ENCODE results near the gene GEMIN2. TPM values are rescaled to one million over a fixed set of nuclear protein-coding genes. Genes with fewer than 3 reads are reported as not detected.
"Not testable (repeated sequence)": the region's sequence is repeated elsewhere in the genome, so short reads cannot be mapped to it uniquely, and the experiment has no call there.

GEMIN2 gene
- total and polyA plus RNA-seq, 2 donors (not counting 1 experiment from before 2014, with no cell fraction given): 16.5 to 17.3 TPM

DNA sequence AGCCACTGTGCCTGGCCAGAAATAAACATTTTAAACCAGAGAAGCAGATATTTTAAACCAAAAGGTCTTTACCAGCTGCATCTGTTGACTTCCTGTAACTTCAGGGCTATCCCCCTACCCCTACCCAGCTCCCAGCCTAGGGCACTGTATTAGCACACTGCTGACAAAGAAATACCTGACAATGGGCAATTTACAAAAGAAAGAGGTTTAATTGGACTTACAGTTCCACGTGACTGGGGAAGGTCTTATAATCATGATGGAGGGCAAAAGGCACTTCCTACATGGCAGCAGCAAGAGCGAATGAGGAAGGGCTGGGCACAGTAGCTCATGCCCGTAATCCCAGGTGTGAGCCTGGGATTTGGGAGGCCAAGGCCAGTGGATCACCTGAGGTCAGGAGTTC lies 26.0 kb downstream of the GEMIN2 start:
- Histone ChIP-seq H3K4me3 (replicated peaks in 1 of 4; ENCODE audit: control extremely low read depth in 1 of 4, insufficient read depth in 1 of 4, low read depth in 3 of 4, low read length in 4 of 4) (no peak overlapping the region), H3K4me2 (ENCODE audit: extremely low read depth, insufficient read depth, low read length) (no peak overlapping the region), H2AFZ (ENCODE audit: low read length) (no peak overlapping the region), H3K9ac (ENCODE audit: insufficient read depth, low read length) (no peak overlapping the region), H3K36me3 (ENCODE audit: control insufficient read depth, insufficient read depth, low read length) (no peaks in the 10 kb centered on the region), H3K9me3 (ENCODE audit: control insufficient read depth, insufficient read depth, low read depth, low read length) (no peaks in the 10 kb centered on the region), H3K79me2 (ENCODE audit: control insufficient read depth, insufficient read depth, low read length) (no peaks in the 10 kb centered on the region), H3K27ac (ENCODE audit: insufficient read depth, low read length) (no peak overlapping the region), H4K20me1 (ENCODE audit: control insufficient read depth, extremely low read depth, insufficient read depth, low read length) (no peaks in the 10 kb centered on the region), H3K4me1 (ENCODE audit: control insufficient read depth, extremely low read depth, insufficient read depth, low read length) (no peaks in the 10 kb centered on the region), H3K27me3 (ENCODE audit: control insufficient read depth, insufficient read depth, low read length) (no peaks in the 10 kb centered on the region)
- TF ChIP-seq CTCF (conservative IDR thresholded peaks at IDR 0.05 in 1 of 2, IDR thresholded peaks at IDR 0.05 in 1 of 2; ENCODE audit: low read depth in 1 of 2, low read length in 2 of 2) (no peak), EZH2 (IDR thresholded peaks at IDR 0.05; ENCODE audit: low read length, missing control alignments) (no peak)
- no peak for DNase-seq (ENCODE audit: low read depth in 2 of 2)

DNA sequence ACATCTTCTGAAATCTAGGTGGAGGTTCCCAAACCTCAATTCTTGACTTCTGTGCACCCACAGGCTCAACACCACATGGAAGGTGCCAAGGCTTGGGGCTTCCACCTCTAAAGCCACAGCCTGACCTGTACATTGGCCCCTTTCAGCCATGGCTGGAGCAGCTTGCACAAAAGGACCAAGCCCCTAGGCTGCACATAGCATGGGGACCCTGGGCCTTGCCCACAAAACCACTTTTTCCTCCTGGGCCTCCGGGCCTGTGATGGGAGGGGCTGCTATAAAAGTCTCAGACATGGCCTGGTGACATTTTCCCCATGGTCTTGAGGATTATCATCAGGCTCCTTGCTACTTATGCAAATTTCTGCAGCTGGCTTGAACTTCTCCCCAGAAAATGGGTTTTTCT lies 27.5 kb downstream of the GEMIN2 start:
- H3K4me1 ChIP-seq (ENCODE audit: control insufficient read depth, extremely low read depth, insufficient read depth, low read length); H3K27ac ChIP-seq (ENCODE audit: insufficient read depth, low read length); H3K9ac ChIP-seq (ENCODE audit: insufficient read depth, low read length); H4K20me1 ChIP-seq (ENCODE audit: control insufficient read depth, extremely low read depth, insufficient read depth, low read length); H3K9me3 ChIP-seq (ENCODE audit: control insufficient read depth, insufficient read depth, low read depth, low read length); H3K4me3 ChIP-seq (replicated peaks in 1 of 4; ENCODE audit: control extremely low read depth in 1 of 4, insufficient read depth in 1 of 4, low read depth in 3 of 4, low read length in 4 of 4); H3K36me3 ChIP-seq (ENCODE audit: control insufficient read depth, insufficient read depth, low read length); H3K4me2 ChIP-seq (ENCODE audit: extremely low read depth, insufficient read depth, low read length); H3K27me3 ChIP-seq (ENCODE audit: control insufficient read depth, insufficient read depth, low read length); H2AFZ ChIP-seq (ENCODE audit: low read length); H3K79me2 ChIP-seq (ENCODE audit: control insufficient read depth, insufficient read depth, low read length); DNase-seq (ENCODE audit: low read depth in 2 of 2): not testable (repeated sequence)

DNA sequence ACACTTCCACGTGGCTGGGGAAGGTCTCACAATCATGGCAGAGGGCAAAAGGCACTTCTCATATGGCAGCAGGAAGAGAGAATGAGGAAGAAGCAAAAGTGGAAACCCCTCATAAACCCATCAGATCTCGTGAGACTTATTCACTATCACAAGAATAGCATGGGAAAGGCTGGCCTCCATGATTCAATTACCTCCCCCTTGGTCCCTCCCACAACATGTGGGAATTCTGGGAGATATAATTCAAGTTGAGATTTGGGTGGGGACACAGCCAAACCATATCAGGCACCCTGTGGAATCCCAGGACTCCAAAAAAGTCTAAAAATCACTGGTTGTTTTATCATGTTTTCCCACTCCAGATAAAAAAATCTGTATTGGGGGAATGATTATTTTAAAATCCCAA lies 29.1 kb downstream of the GEMIN2 start:
- H3K36me3 ChIP-seq (ENCODE audit: control insufficient read depth, insufficient read depth, low read length); H3K9me3 ChIP-seq (ENCODE audit: control insufficient read depth, insufficient read depth, low read depth, low read length); H4K20me1 ChIP-seq (ENCODE audit: control insufficient read depth, extremely low read depth, insufficient read depth, low read length); H3K9ac ChIP-seq (ENCODE audit: insufficient read depth, low read length); H2AFZ ChIP-seq (ENCODE audit: low read length); H3K4me1 ChIP-seq (ENCODE audit: control insufficient read depth, extremely low read depth, insufficient read depth, low read length); H3K79me2 ChIP-seq (ENCODE audit: control insufficient read depth, insufficient read depth, low read length); H3K4me3 ChIP-seq (replicated peaks in 1 of 4; ENCODE audit: control extremely low read depth in 1 of 4, insufficient read depth in 1 of 4, low read depth in 3 of 4, low read length in 4 of 4); H3K4me2 ChIP-seq (ENCODE audit: extremely low read depth, insufficient read depth, low read length); H3K27ac ChIP-seq (ENCODE audit: insufficient read depth, low read length); DNase-seq (ENCODE audit: low read depth in 2 of 2); H3K27me3 ChIP-seq (ENCODE audit: control insufficient read depth, insufficient read depth, low read length): not testable (repeated sequence)

DNA sequence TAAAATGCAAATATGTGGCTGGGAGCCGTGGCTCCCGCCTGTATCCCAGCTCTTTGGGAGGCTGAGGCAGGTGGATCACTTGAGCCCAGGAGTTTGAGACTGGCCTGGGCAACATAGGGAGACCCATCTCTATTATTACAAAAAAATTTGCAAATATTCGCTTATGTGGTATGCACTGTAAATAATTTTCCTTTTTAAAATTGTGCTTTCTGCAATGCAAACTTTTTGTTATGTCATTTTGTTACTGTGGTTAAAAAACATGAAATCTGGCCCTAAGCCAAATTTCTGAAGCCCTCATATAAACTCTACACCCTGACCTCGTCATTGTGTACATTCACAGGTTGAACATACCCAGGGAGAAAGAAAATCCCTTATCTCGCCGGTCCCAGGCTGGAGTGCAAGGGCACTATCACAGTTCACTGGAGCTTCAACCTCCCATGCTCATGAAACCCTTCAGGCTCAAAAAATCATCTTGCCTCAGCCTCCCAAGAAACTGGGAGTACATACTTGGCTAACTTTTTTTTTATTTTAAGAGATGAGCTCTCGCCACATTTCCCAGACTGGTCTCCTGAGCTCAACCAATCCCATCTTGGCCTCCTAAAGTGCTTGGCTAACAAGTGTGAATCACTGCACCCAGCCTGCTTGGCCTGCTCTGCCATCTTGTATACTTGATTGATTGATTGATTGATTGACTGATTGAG lies 31.3 kb downstream of the GEMIN2 start:
- H4K20me1 ChIP-seq (ENCODE audit: control insufficient read depth, extremely low read depth, insufficient read depth, low read length): no peaks in the 10 kb centered on the region
- H3K27ac ChIP-seq (ENCODE audit: insufficient read depth, low read length): no peak overlapping the region
- H3K4me2 ChIP-seq (ENCODE audit: extremely low read depth, insufficient read depth, low read length): no peak overlapping the region
- TF ChIP-seq EZH2 (IDR thresholded peaks at IDR 0.05; ENCODE audit: low read length, missing control alignments) (no peak), CTCF (conservative IDR thresholded peaks at IDR 0.05 in 1 of 2, IDR thresholded peaks at IDR 0.05 in 1 of 2; ENCODE audit: low read depth in 1 of 2, low read length in 2 of 2) (no peak)
- H3K79me2 ChIP-seq (ENCODE audit: control insufficient read depth, insufficient read depth, low read length): no peaks in the 10 kb centered on the region
- H3K9ac ChIP-seq (ENCODE audit: insufficient read depth, low read length): no peak overlapping the region
- H3K4me3 ChIP-seq (replicated peaks in 1 of 4; ENCODE audit: control extremely low read depth in 1 of 4, insufficient read depth in 1 of 4, low read depth in 3 of 4, low read length in 4 of 4): no peak overlapping the region
- H3K4me1 ChIP-seq (ENCODE audit: control insufficient read depth, extremely low read depth, insufficient read depth, low read length): no peaks in the 10 kb centered on the region
- no peaks in the 10 kb centered on the region for H3K9me3 ChIP-seq (ENCODE audit: control insufficient read depth, insufficient read depth, low read depth, low read length)
- no peak overlapping the region for H2AFZ ChIP-seq (ENCODE audit: low read length)
- H3K36me3 ChIP-seq (ENCODE audit: control insufficient read depth, insufficient read depth, low read length): no peaks in the 10 kb centered on the region
- H3K27me3 ChIP-seq (ENCODE audit: control insufficient read depth, insufficient read depth, low read length): no peaks in the 10 kb centered on the region
- no peak for DNase-seq (ENCODE audit: low read depth in 2 of 2)
